HUES64 (cell line): ENCODE results near the gene COL4A1.

ENCODE experiments used
- H3K27ac ChIP-seq: 2 replicates; pipeline ENCODE4 v1.7.0; 2013; ENCODE audit warnings: low read depth, low read length, inconsistent platforms
- H3K27me3 ChIP-seq: 2 replicates; pipeline ENCODE4 v1.6.1; 2013; ENCODE audit warnings: mild to moderate bottlenecking, low read length; ENCODE audit not compliant: insufficient read depth
- H3K36me3 ChIP-seq: 2 replicates; pipeline ENCODE4 v1.6.1; 2013; ENCODE audit warnings: mild to moderate bottlenecking, low read length; ENCODE audit not compliant: insufficient read depth
- H3K4me1 ChIP-seq: 2 replicates; pipeline ENCODE4 v1.6.1; 2013; ENCODE audit warnings: mild to moderate bottlenecking, low read length, moderate library complexity; ENCODE audit not compliant: insufficient read depth
- H3K4me3 ChIP-seq: 2 replicates; pipeline ENCODE4 v1.5.1; 2013; ENCODE audit warnings: mild to moderate bottlenecking, low read length, moderate library complexity
- H3K9ac ChIP-seq: 2 replicates; pipeline ENCODE4 v1.6.1; 2013; ENCODE audit warnings: mild to moderate bottlenecking, low read depth, low read length
- H3K9me3 ChIP-seq: 2 replicates; pipeline ENCODE4 v1.6.1; 2013; ENCODE audit warnings: low read depth, low read length; ENCODE audit not compliant: insufficient read depth
- WGBS: fragments of 150-250, 120-280 bp; methylation state at CpG from one replicate; pipeline ENCODE4 v1.1.7; 2013; ENCODE audit warnings: missing lambda C conversion rate; 5-methylcytosine and 5-hydroxymethylcytosine counted together

The COL4A1 gene

DNA sequence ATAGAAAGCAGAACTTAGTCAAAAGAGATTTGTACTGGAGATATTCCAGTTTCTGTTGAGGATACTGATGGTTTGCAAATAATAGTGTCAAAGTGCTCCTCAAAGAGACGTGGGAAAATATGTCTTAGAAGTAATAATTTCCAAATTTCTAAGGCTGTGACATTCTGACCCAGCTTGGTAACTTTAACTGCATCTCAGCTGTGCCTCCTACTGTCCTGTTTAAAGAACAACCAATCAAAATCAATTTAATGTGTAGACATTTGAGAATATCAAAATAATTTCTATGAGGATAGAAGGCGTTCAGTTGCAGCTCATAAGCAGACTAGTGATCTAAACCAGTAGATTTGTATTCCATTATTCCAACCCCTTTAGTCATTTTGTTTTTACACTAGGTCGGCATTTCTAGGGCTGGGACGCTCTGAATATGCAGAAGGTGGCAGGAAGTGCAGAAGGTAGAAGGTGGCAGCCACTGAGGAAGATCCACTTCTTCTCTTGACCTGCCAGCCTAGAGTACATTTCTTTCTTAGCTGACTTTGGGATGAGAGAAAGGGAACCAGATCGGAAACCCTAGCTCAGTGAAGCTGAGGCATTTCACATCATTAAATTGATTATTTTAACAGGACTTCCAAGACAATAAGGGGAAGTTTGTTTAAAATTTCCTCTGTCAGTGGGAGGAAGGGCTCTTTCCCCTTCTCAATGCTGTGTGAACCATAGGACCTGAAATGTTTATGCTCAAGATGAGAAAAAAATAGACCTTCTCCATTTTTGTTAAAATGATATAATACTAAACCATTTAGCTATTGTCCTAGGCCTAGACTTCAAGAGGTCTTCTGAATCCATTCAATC lies 67.5 kb downstream of the COL4A1 start:
- no peak overlapping the region for H3K4me3 ChIP-seq
- no peaks in the 10 kb centered on the region for H3K9me3 ChIP-seq
- 63% methylated on average over 4 of the region's 5 CpGs for WGBS
- no peaks in the 10 kb centered on the region; the same call in 1 of the 2 replicates for H3K36me3 ChIP-seq
- H3K27me3 ChIP-seq: no peaks in the 10 kb centered on the region
- H3K9ac ChIP-seq: no peak overlapping the region
- H3K27ac ChIP-seq: no peak overlapping the region
- no peaks in the 10 kb centered on the region for H3K4me1 ChIP-seq

DNA sequence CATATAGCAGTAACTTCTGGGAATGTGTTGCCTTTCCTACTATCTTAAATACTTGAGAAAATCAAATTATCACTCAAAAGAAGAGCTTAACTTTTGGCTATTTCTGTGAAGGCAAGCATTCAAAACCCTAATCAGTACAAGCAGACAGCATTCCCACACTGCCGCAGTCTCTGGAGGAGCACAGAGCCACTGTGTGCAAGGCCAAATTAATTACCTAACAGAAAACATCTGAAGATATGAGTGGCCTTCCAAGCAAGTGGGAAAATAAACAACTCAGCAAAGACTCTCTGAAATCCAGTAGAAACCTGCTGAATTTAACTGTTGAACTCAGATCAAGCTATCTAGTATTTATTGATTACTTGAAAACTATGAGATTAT lies 68.2 kb downstream of the COL4A1 start:
- no peaks in the 10 kb centered on the region; the same call in 1 of the 2 replicates for H3K36me3 ChIP-seq
- H3K4me3 ChIP-seq: no peak overlapping the region
- H3K9me3 ChIP-seq: no peaks in the 10 kb centered on the region
- H3K9ac ChIP-seq: no peak overlapping the region
- no peak overlapping the region for H3K27ac ChIP-seq
- no peaks in the 10 kb centered on the region for H3K27me3 ChIP-seq
- no peaks in the 10 kb centered on the region for H3K4me1 ChIP-seq
- WGBS: 100% methylated on average over 1 of the region's 1 CpG

DNA sequence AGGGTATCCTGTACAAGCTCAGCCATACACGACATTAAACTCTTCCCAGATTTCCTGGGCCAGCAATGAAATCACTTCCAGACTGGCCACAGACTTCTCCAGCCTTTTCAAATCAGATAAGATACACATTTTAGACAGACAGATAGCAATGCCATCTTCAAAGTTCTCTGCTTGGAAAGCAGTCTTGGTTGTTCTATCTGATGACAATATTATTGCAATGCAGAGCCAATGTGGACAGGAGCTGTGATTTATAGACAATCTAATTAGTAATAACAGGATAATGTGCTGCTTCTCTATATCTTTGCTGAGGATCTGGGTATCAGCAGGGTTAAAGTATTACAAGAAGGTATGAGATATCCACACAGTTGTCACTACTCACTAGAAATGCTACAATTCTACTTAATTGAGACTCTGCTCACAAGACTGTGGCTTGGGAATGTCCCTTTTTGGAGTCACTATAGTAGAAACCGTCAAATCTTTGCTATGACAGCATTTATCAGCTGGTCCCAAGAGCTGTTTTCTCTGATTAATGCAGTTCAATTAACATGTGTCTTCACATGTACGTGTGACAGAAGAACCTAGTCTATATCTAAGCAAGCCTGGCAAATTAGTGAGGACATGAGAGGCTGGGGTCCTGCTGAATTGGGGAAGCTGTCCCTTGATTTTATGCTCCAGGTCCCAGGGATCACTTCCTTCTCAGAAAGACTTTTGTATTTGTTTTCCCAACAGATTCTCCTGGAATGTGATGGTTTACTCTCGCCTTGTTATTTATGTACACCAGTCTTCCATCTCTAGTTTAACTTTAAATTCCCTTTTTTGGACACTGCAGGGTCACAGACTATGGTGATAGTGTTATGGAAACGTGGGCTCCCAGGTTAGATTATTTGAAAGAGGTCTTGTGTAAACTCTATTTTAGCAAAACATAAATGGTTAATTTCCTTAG lies 68.8 kb downstream of the COL4A1 start:
- Histone ChIP-seq H3K4me3 (no peak overlapping the region), H3K9ac (no peak overlapping the region)
- WGBS: 92% methylated on average over 4 of the region's 5 CpGs

DNA sequence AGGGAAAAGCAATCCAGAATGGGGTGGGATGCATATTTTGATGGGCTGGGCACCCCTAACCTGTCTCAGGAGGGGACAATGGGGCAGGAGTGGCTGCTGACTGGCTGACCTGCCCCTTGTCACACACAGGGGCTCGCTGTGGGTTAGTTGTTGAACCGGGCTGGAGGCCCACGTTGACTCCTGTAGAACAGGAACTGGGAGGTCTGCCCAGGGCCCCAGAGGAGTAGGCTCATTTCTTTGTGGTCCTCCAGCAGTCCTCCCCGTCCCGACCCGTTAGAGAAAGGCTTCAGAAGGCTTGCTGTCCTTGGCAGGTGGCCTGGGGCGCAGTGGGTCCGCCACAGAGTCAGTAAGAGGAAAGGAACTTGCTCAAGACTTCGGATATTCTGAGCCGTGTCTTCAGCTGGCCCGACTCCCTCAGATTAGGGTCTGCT lies 70.1 kb downstream of the COL4A1 start:
- WGBS: 94% methylated on average over 11 of the region's 11 CpGs
- no peaks in the 10 kb centered on the region for H3K27me3 ChIP-seq
- H3K9me3 ChIP-seq: no peaks in the 10 kb centered on the region

More for the DNA sequence above, 68.8 kb downstream of the COL4A1 start:
- Histone ChIP-seq H3K4me1 (no peaks in the 10 kb centered on the region), H3K27ac (no peak overlapping the region), H3K27me3 (no peaks in the 10 kb centered on the region), H3K36me3 (no peaks in the 10 kb centered on the region; the same call in 1 of the 2 replicates), H3K9me3 (no peaks in the 10 kb centered on the region)

DNA sequence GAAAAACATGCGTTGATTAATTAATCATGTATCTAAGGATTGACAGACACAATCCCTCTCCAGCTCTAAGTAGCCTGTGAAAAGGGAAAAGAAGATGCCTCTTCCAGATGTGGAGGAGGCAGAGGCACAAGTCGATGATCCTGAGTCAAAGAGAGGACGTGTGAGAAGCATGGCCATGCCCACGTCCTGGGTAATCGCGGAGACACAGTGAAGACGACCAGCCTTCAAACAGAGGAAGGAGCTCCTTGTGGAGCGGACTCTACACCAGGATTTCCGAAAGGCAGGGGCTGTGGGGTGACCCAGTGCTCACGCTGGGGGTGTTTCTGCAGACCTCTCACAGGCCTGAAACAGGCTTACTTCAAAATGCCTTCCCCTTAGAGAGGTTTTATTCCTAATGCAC lies 70.5 kb downstream of the COL4A1 start:
- H3K4me1 ChIP-seq: no peaks in the 10 kb centered on the region
- H3K27ac ChIP-seq: no peak overlapping the region
- WGBS: 93% methylated on average over 9 of the region's 10 CpGs
- H3K36me3 ChIP-seq: no peaks in the 10 kb centered on the region; the same call in 1 of the 2 replicates
- no peaks in the 10 kb centered on the region for H3K27me3 ChIP-seq
- H3K9ac ChIP-seq: no peak overlapping the region
- no peak overlapping the region for H3K4me3 ChIP-seq
- H3K9me3 ChIP-seq: no peaks in the 10 kb centered on the region

More for the DNA sequence above, 70.1 kb downstream of the COL4A1 start:
- H3K36me3 ChIP-seq: no peaks in the 10 kb centered on the region; the same call in 1 of the 2 replicates
- H3K27ac ChIP-seq: no peak overlapping the region
- H3K4me3 ChIP-seq: no peak overlapping the region
- H3K4me1 ChIP-seq: no peaks in the 10 kb centered on the region
- H3K9ac ChIP-seq: no peak overlapping the region

DNA sequence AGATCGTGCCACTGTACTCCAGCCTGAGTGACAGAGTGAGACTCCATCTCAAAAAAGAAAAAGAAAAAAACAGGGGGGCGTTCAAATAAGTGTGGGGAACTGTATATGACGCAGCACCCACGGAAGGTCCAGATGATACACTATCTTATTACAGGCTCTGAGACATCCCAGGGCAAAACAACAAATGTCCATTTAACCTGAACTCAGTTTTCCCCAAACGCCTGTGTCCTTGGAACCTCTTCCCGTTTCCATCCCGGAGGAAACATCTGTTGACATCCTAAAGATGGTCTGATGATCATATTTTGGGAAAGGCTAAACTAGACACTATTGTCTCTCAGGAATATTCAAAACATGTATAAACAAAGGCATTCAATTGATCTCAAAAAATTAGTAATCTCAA lies 72.4 kb downstream of the COL4A1 start:
- Histone ChIP-seq H3K4me3 (no peak overlapping the region), H3K36me3 (no peaks in the 10 kb centered on the region), H3K27ac (no peak overlapping the region), H3K27me3 (no peaks in the 10 kb centered on the region), H3K4me1 (no peaks in the 10 kb centered on the region), H3K9ac (no peak overlapping the region), H3K9me3 (no peaks in the 10 kb centered on the region)
- 93% methylated on average over 7 of the region's 7 CpGs for WGBS

DNA sequence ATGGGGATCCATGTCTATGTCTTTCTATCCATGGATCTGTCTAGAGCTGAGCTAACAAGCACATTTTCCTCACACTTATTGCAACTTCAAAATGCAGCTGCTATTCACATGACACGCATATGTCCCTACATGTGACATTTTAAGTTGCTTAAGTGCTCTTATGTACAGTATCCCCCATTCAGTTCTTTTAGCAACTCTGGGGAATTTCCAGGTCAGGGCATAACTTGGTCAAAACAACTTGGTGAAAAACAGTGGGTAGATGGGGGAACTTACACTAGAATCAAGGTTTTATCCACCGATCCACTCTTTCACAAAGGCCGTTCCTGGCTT lies 73.0 kb downstream of the COL4A1 start:
- H3K27ac ChIP-seq: no peak overlapping the region
- no peak overlapping the region for H3K4me3 ChIP-seq
- no peaks in the 10 kb centered on the region for H3K9me3 ChIP-seq
- no peaks in the 10 kb centered on the region for H3K36me3 ChIP-seq
- WGBS: 77% methylated on average over 3 of the region's 3 CpGs
- no peak overlapping the region for H3K9ac ChIP-seq
- no peaks in the 10 kb centered on the region for H3K4me1 ChIP-seq
- H3K27me3 ChIP-seq: no peaks in the 10 kb centered on the region

DNA sequence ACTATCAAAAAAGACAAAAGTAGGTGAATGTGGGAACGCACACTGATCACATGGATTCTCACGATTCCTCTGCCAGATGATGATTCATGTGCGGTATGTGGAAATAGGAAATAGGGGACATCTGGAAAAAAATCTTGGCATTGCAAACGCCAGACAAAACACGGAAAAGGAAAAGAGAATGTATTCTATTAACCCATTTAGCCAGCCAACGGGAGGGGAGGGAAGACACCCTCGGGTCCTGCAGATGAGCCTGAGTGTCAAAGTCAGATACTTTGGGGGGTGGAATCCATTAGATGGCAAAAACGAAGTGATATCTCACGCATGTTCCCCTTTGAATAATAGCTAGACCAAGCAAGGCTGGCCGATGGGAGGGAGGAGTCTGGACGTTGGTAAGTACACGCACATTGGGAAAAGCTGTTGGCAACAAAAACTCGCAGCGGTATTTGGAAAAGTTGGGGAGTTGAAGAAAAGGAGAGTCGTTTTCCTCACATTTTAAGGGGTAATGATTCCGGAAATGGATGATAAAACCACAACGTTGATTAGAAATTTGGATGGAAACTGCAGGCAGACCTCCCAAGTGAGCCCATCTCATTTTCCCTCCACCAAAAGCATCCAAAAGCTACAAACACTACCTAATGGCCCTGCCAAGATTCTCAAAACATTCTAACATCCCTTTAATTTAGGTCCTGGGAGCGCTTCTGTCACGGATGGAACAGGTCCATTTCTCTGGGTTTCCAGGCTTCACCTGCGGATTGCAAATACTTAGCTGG lies 73.6 kb downstream of the COL4A1 start:
- Histone ChIP-seq H3K27me3 (no peaks in the 10 kb centered on the region), H3K9ac (no peak overlapping the region), H3K4me3 (no peak overlapping the region), H3K9me3 (no peaks in the 10 kb centered on the region), H3K36me3 (no peaks in the 10 kb centered on the region), H3K27ac (no peak overlapping the region), H3K4me1 (no peaks in the 10 kb centered on the region)
- 92% methylated on average over 20 of the region's 20 CpGs for WGBS

DNA sequence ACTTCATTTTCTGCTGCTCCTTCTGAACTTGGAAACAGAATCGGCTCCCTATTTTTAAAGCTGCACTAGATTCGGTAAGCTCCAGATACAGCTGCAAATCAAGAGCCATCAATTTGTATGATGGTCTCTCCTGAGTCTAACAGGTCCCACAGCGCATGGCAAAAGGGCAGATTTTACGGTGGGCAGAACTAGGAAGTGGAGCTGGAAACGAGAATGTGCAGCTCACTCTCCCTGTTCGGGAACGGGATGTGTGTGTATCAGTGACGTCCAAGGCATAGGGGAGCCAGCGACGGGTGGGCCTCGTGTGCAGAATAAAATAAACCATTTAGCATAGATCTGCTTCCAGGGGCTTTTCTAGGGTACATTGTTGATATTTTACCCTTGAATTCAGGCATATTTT lies 74.2 kb downstream of the COL4A1 start:
- no peak overlapping the region for H3K27ac ChIP-seq
- H3K4me3 ChIP-seq: no peak overlapping the region
- no peaks in the 10 kb centered on the region for H3K9me3 ChIP-seq
- H3K36me3 ChIP-seq: no peaks in the 10 kb centered on the region
- no peaks in the 10 kb centered on the region for H3K4me1 ChIP-seq
- no peak overlapping the region for H3K9ac ChIP-seq
- 97% methylated on average over 11 of the region's 11 CpGs for WGBS
- H3K27me3 ChIP-seq: no peaks in the 10 kb centered on the region

DNA sequence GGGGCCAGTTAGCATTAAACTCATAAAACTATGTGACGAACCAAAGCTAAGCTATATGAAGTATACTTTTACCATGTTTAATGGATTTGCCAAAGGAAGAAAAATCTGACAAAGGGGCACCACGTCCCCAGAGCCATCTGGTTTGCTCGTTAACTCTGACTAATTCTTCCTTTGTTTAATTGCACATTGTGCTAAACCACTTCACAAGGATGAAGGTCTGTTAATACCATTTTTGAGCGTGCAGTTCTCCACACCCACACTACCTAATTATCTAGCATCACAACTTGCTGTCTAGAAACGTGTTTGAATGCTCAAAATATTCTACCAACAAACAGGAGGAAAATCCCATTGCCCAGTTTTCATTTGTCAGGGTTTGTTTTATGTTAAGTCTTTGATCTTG lies 74.8 kb downstream of the COL4A1 start:
- WGBS: 91% methylated on average over 5 of the region's 5 CpGs
- H3K4me3 ChIP-seq: no peak overlapping the region
- H3K4me1 ChIP-seq: no peaks in the 10 kb centered on the region
- H3K27me3 ChIP-seq: no peaks in the 10 kb centered on the region
- H3K36me3 ChIP-seq: no peaks in the 10 kb centered on the region
- no peaks in the 10 kb centered on the region for H3K9me3 ChIP-seq
- H3K9ac ChIP-seq: no peak overlapping the region
- H3K27ac ChIP-seq: no peak overlapping the region
